SK-N-SH (cell line): ENCODE data around the gene TRPV5. TPM values are rescaled to one million over a fixed set of nuclear protein-coding genes. Genes with fewer than 3 reads are reported as not detected.

ENCODE experiments used
- CTCF ChIA-PET: fragments of 300-600, 350-600 bp; formaldehyde crosslinking; extraction: SDS; loops from one replicate; lab custom pipeline; 2021; lab: Yijun Ruan, JAX
- POLR2A ChIA-PET: fragments of 350-600 bp; sonication (Branson Sonifier 250); formaldehyde crosslinking; extraction: SDS; loops from one replicate; lab custom pipeline; 2020; ENCODE audit warnings: antibody characterized with exemption, inconsistent platforms; lab: Yijun Ruan, JAX
- DNase-seq: peaks from one replicate; pipeline ENCODE4 v3.0.0; 2012
- H2AFZ ChIP-seq: fragments of 200-600 bp; sonication (generic); 2 replicates; pipeline ENCODE4 v1.8.1; 2016; ENCODE audit warnings: antibody characterized with exemption, mild to moderate bottlenecking, low read depth
- H3F3A ChIP-seq: fragments of 200-600 bp; sonication (generic); replicated peaks from 2 replicates; pipeline ENCODE3; 2016; ENCODE audit warnings: antibody characterized with exemption, mild to moderate bottlenecking; ENCODE audit not compliant: insufficient read depth
- H3K27ac ChIP-seq, 2 experiments: fragments of 200-500 bp in 1 of 2; fragments of 200-600 bp in 1 of 2; sonication (Bioruptor generic) in 1 of 2; sonication (generic), shearing (Covaris generic) in 1 of 2; 2 replicates each; pipeline versions ENCODE4 v1.5.1 to v1.6.1; 2014 to 2016; ENCODE audit warnings: low read depth in 2 of 2, inconsistent platforms in 1 of 2, low read length in 1 of 2, mild to moderate bottlenecking in 1 of 2, mixed read lengths in 1 of 2
- H3K27me3 ChIP-seq: fragments of 200-600 bp; sonication (generic), shearing (Covaris generic); 2 replicates; pipeline ENCODE4 v1.6.1; 2016; ENCODE audit warnings: mixed run types; ENCODE audit not compliant: insufficient read depth
- H3K36me3 ChIP-seq, 2 experiments: fragments of 200-500 bp in 1 of 2; fragments of 200-600 bp in 1 of 2; sonication (Bioruptor generic) in 1 of 2; sonication (generic) in 1 of 2; replicated peaks in 1 of 2; 2 replicates each; pipeline versions ENCODE3 to v1.5.1; 2014 to 2016; ENCODE audit warnings: low read length in 1 of 2, mild to moderate bottlenecking in 1 of 2; ENCODE audit not compliant: insufficient read depth in 2 of 2, control insufficient read depth in 1 of 2
- H3K4me1 ChIP-seq, 2 experiments: fragments of 200-500 bp in 1 of 2; fragments of 200-600 bp in 1 of 2; sonication (Bioruptor generic) in 1 of 2; sonication (generic), shearing (Covaris generic) in 1 of 2; 2 replicates each; pipeline versions ENCODE4 v1.5.1 to v1.6.1; 2014 to 2016; ENCODE audit warnings: low read depth in 1 of 2, low read length in 1 of 2, mixed run types in 1 of 2; ENCODE audit not compliant: insufficient read depth in 2 of 2, control insufficient read depth in 1 of 2
- H3K4me2 ChIP-seq: fragments of 200-600 bp; sonication (generic), shearing (Covaris generic); 2 replicates; pipeline ENCODE4 v1.6.1; 2017; ENCODE audit warnings: mixed run types
- H3K4me3 ChIP-seq, 2 experiments: fragments of 200-500 bp in 1 of 2; fragments of 200-600 bp in 1 of 2; sonication (Bioruptor generic) in 1 of 2; sonication (generic), shearing (Covaris generic) in 1 of 2; 2 replicates each; pipeline versions ENCODE4 v1.5.1 to v1.8.1; 2014 to 2016; ENCODE audit warnings: low read depth in 2 of 2, inconsistent platforms in 1 of 2, low read length in 1 of 2, mild to moderate bottlenecking in 1 of 2, mixed read lengths in 1 of 2, moderate library complexity in 1 of 2
- H3K79me2 ChIP-seq: fragments of 200-600 bp; sonication (generic); 2 replicates; pipeline ENCODE4 v1.8.1; 2017; ENCODE audit warnings: mild to moderate bottlenecking; ENCODE audit not compliant: insufficient read depth
- H3K9ac ChIP-seq: fragments of 200-600 bp; sonication (generic); 2 replicates; pipeline ENCODE4 v1.6.1; 2017; ENCODE audit warnings: mixed run types
- H3K9me2 ChIP-seq: fragments of 200-600 bp; sonication (generic); 2 replicates; pipeline ENCODE4 v1.6.1; 2017; ENCODE audit warnings: mixed run types
- H3K9me3 ChIP-seq: fragments of 200-600 bp; sonication (generic); 2 replicates; pipeline ENCODE4 v1.6.1; 2017; ENCODE audit warnings: mixed run types, mild to moderate bottlenecking, moderate library complexity
- H4K20me1 ChIP-seq: fragments of 200-600 bp; sonication (generic); 2 replicates; pipeline ENCODE4 v1.6.1; 2017; ENCODE audit warnings: mild to moderate bottlenecking, mixed run types; ENCODE audit not compliant: insufficient read depth
- ELF1 ChIP-seq: IDR thresholded peaks from 2 replicates; pipeline ENCODE4 v1.4.0; 2012
- EP300 ChIP-seq, 2 experiments: IDR thresholded peaks; 2 replicates each; pipeline versions ENCODE4 v1.4.0 to v1.6.1; 2012; ENCODE audit warnings: borderline replicate concordance in 1 of 2, low read depth in 1 of 2, low read length in 1 of 2
- FOSL2 ChIP-seq: IDR thresholded peaks from 2 replicates; pipeline ENCODE4 v1.4.0; 2012; ENCODE audit warnings: low read depth, mild to moderate bottlenecking, moderate library complexity, borderline replicate concordance
- GABPA ChIP-seq: IDR thresholded peaks from 2 replicates; pipeline ENCODE4 v1.4.0; 2012; ENCODE audit warnings: low read depth, mild to moderate bottlenecking
- JUND ChIP-seq: IDR thresholded peaks from 2 replicates; pipeline ENCODE4 v1.4.0; 2012
- MEF2A ChIP-seq: IDR thresholded peaks from 2 replicates; pipeline ENCODE4 v1.4.0; 2012; ENCODE audit warnings: low read depth, borderline replicate concordance
- MXI1 ChIP-seq: IDR thresholded peaks from 2 replicates; pipeline ENCODE4 v1.6.1; 2012; ENCODE audit warnings: mild to moderate bottlenecking, low read depth, low read length, improper control_type of control experiment
- POLR2AphosphoS5 ChIP-seq: IDR thresholded peaks from 2 replicates; pipeline ENCODE4 v1.6.1; 2012; ENCODE audit warnings: low read depth, low read length
- RCOR1 ChIP-seq: fragments of 150-350 bp; IDR thresholded peaks from 2 replicates; pipeline ENCODE4 v1.6.1; 2017; ENCODE audit warnings: antibody characterized with exemption, low read length
- RFX5 ChIP-seq: IDR thresholded peaks from 2 replicates; pipeline ENCODE4 v1.6.1; 2012; ENCODE audit warnings: mild to moderate bottlenecking, improper control_type of control experiment, low read length
- SMC3 ChIP-seq: IDR thresholded peaks from 2 replicates; pipeline ENCODE4 v1.6.1; 2012; ENCODE audit warnings: low read depth, low read length, improper control_type of control experiment
- TAF1 ChIP-seq: IDR thresholded peaks from 2 replicates; pipeline ENCODE4 v1.6.1; 2012; ENCODE audit warnings: low read depth, mild to moderate bottlenecking, low read length, moderate library complexity, borderline replicate concordance
- TCF12 ChIP-seq: IDR thresholded peaks from 2 replicates; pipeline ENCODE4 v1.4.0; 2012
- WGBS: methylation state at CpG from one replicate; pipeline ENCODE4 v1.1.6; 2017; ENCODE audit warnings: low lambda C conversion rate; 5-methylcytosine and 5-hydroxymethylcytosine counted together
- polyA plus RNA-seq, 3 experiments: library from polyadenylated mRNA; depleted of rRNA; stranded (reverse); fragments of >200 nt; gene quantifications; 2 replicates each; pipeline ENCODE4 v1.2.3, GENCODE V29; 2012
- TF ChIP-seq, protein P1 (sequence below): IDR thresholded peaks from 2 replicates; pipeline ENCODE4 v1.4.0; 2012; ENCODE audit warnings: low read depth, borderline replicate concordance
- TF ChIP-seq, protein P2 (sequence below): IDR thresholded peaks from 2 replicates; pipeline ENCODE4 v1.4.0; 2012; ENCODE audit warnings: low read depth
- TF ChIP-seq, protein P3 (sequence below): fragments of 200-600 bp; sonication (generic); IDR thresholded peaks from 2 replicates; pipeline ENCODE4 v1.6.1; 2017; ENCODE audit warnings: antibody characterized with exemption, mild to moderate bottlenecking, moderate library complexity
- TF ChIP-seq, protein P4 (sequence below): IDR thresholded peaks from 2 replicates; pipeline ENCODE4 v1.6.1; 2012; ENCODE audit warnings: mild to moderate bottlenecking, low read depth, low read length, moderate library complexity
- TF ChIP-seq, protein P5 (sequence below): fragments of 150-350 bp; IDR thresholded peaks from 2 replicates; pipeline ENCODE4 v1.6.1; 2017; ENCODE audit warnings: antibody characterized with exemption, low read length, low read depth, borderline replicate concordance
- TF ChIP-seq, protein P6 (sequence below): IDR thresholded peaks from 2 replicates; pipeline ENCODE4 v1.4.0; 2012; ENCODE audit warnings: low read depth, borderline replicate concordance

Gene TRPV5
- polyA plus RNA-seq, 1 of the 3 experiments (the other 2 are of a cell fraction): not detected

DNA sequence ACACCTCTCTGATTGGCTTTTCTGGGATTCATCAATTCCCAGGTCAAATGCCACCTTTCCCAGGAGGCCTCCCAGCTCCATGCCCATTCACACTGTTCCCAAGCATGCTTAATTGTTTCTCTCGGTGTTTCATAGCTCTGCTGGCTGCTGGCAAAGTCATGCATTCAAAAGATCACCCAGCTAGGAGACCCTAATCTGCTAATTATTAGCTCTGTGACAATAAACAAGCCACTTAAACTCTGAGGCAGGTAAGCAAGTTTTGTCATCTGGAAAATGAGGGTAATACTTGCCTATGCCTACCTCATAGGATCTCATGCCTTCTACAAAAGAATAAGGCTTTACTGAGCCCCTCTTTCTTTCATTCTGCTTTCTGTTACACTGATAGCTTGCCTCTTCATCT lies 29.4 kb upstream of the TRPV5 start:
- H3K9me3 ChIP-seq: no peaks in the 10 kb centered on the region
- H3K4me3 ChIP-seq: no peak overlapping the region
- H3K4me1 ChIP-seq: no peaks in the 10 kb centered on the region
- ChIA-PET POLR2A (no interaction called here), CTCF (no interaction called here)
- H3K36me3 ChIP-seq: no peaks in the 10 kb centered on the region
- WGBS: 3% methylated on average over 1 of the region's 1 CpG
- no peak for TF ChIP-seq RFX5
- TF ChIP-seq TAF1: no peak
- TF ChIP-seq POLR2AphosphoS5: no peak
- TF ChIP-seq, protein P1, sequence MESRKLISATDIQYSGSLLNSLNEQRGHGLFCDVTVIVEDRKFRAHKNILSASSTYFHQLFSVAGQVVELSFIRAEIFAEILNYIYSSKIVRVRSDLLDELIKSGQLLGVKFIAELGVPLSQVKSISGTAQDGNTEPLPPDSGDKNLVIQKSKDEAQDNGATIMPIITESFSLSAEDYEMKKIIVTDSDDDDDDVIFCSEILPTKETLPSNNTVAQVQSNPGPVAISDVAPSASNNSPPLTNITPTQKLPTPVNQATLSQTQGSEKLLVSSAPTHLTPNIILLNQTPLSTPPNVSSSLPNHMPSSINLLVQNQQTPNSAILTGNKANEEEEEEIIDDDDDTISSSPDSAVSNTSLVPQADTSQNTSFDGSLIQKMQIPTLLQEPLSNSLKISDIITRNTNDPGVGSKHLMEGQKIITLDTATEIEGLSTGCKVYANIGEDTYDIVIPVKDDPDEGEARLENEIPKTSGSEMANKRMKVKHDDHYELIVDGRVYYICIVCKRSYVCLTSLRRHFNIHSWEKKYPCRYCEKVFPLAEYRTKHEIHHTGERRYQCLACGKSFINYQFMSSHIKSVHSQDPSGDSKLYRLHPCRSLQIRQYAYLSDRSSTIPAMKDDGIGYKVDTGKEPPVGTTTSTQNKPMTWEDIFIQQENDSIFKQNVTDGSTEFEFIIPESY: no peak
- TF ChIP-seq, protein P2, sequence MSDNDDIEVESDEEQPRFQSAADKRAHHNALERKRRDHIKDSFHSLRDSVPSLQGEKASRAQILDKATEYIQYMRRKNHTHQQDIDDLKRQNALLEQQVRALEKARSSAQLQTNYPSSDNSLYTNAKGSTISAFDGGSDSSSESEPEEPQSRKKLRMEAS: no peak
- no peak for TF ChIP-seq EP300 (IDR thresholded peaks at IDR 0.05; ENCODE audit: borderline replicate concordance in 1 of 2, low read depth in 1 of 2, low read length in 1 of 2)
- TF ChIP-seq, protein P3, sequence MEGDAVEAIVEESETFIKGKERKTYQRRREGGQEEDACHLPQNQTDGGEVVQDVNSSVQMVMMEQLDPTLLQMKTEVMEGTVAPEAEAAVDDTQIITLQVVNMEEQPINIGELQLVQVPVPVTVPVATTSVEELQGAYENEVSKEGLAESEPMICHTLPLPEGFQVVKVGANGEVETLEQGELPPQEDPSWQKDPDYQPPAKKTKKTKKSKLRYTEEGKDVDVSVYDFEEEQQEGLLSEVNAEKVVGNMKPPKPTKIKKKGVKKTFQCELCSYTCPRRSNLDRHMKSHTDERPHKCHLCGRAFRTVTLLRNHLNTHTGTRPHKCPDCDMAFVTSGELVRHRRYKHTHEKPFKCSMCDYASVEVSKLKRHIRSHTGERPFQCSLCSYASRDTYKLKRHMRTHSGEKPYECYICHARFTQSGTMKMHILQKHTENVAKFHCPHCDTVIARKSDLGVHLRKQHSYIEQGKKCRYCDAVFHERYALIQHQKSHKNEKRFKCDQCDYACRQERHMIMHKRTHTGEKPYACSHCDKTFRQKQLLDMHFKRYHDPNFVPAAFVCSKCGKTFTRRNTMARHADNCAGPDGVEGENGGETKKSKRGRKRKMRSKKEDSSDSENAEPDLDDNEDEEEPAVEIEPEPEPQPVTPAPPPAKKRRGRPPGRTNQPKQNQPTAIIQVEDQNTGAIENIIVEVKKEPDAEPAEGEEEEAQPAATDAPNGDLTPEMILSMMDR: no peak
- TF ChIP-seq GABPA: no peak
- TF ChIP-seq SMC3: no peak
- no peak for TF ChIP-seq JUND
- no peak for TF ChIP-seq MEF2A
- TF ChIP-seq FOSL2: no peak
- TF ChIP-seq ELF1: no peak
- no peak overlapping the region for H3K9ac ChIP-seq
- no peak overlapping the region for H3K27ac ChIP-seq
- H3K9me2 ChIP-seq: no peaks in the 10 kb centered on the region
- H3K27me3 ChIP-seq: peaks cover 30% of the 10 kb centered on the region; the same call in 1 of the 2 replicates
- H3K79me2 ChIP-seq: no peaks in the 10 kb centered on the region
- H4K20me1 ChIP-seq: no peaks in the 10 kb centered on the region
- no peak overlapping the region for H3K4me2 ChIP-seq
- no peak overlapping the region for H2AFZ ChIP-seq
- no peak for DNase-seq
- H3F3A ChIP-seq: no peaks in the 10 kb centered on the region

DNA sequence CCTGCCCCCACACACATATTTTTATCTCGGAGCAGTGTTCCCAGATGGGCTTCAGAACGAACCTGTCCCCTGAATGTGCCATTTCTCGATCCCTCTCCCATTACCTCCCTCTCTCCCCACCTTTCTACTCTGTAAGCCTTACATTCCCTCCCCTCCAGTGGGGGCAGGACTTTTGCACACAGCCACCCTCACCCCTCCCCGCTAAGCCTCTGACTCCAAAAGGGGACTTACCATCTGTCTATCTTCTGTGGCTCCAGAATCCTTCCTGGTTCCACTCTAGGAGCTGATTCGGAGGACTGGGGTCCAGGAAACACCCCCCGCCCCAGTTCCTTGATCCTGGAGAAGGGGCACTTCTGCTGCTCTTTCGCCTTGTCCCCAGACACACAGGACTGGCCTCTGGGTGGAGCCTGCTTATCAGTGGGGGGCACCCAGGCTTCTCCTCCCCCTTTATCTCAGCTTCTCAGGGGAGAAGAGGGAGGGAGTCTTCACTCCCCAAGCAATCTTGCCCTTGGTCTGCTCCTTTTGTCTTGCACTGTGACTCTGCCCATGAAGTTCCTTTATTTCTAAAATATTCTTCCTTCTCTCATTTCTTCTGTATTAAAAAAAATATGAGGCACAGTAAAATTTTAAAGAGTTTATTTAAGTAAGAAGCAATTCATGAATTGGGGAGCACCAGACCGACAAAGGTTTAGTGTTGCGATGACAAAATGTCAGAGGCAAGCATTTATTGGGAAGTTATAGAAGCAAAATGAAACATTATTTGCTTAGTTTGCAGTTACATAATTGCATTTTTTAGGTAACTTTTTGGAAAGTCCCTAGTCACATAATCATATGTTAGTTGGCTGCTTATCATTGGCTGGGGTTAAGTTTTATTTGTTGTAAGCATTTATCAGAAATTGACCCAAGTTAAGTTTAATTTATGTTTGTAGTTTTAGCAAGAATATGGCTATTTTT lies 28.7 kb upstream of the TRPV5 start, which contains the start of gene KEL:
TSS of gene KEL (minus strand) at position 391 of the 954 bp plus-strand sequence. CDS start at position 234, 157 bp downstream.
- Histone ChIP-seq H3K27me3 (peaks cover 30% of the 10 kb centered on the region; the same call in 1 of the 2 replicates), H3F3A (no peaks in the 10 kb centered on the region), H3K36me3 (no peaks in the 10 kb centered on the region), H3K27ac (no peak within 1 kb of the TSS), H3K9me2 (no peaks in the 10 kb centered on the region), H3K9ac (no peak within 1 kb of the TSS), H2AFZ (no peak within 1 kb of the TSS), H4K20me1 (no peaks in the 10 kb centered on the region), H3K4me1 (no peaks in the 10 kb centered on the region), H3K79me2 (no peaks in the 10 kb centered on the region), H3K4me2 (no peak within 1 kb of the TSS), H3K4me3 (no peak within 1 kb of the TSS), H3K9me3 (no peaks in the 10 kb centered on the region)
- WGBS: 19% methylated on average over 9 of the region's 9 CpGs
- ChIA-PET POLR2A (no interaction called here), CTCF (no interaction called here)
- no peak for DNase-seq
- TF ChIP-seq, protein P4, sequence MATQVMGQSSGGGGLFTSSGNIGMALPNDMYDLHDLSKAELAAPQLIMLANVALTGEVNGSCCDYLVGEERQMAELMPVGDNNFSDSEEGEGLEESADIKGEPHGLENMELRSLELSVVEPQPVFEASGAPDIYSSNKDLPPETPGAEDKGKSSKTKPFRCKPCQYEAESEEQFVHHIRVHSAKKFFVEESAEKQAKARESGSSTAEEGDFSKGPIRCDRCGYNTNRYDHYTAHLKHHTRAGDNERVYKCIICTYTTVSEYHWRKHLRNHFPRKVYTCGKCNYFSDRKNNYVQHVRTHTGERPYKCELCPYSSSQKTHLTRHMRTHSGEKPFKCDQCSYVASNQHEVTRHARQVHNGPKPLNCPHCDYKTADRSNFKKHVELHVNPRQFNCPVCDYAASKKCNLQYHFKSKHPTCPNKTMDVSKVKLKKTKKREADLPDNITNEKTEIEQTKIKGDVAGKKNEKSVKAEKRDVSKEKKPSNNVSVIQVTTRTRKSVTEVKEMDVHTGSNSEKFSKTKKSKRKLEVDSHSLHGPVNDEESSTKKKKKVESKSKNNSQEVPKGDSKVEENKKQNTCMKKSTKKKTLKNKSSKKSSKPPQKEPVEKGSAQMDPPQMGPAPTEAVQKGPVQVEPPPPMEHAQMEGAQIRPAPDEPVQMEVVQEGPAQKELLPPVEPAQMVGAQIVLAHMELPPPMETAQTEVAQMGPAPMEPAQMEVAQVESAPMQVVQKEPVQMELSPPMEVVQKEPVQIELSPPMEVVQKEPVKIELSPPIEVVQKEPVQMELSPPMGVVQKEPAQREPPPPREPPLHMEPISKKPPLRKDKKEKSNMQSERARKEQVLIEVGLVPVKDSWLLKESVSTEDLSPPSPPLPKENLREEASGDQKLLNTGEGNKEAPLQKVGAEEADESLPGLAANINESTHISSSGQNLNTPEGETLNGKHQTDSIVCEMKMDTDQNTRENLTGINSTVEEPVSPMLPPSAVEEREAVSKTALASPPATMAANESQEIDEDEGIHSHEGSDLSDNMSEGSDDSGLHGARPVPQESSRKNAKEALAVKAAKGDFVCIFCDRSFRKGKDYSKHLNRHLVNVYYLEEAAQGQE: no peak
- TF ChIP-seq, protein P5, sequence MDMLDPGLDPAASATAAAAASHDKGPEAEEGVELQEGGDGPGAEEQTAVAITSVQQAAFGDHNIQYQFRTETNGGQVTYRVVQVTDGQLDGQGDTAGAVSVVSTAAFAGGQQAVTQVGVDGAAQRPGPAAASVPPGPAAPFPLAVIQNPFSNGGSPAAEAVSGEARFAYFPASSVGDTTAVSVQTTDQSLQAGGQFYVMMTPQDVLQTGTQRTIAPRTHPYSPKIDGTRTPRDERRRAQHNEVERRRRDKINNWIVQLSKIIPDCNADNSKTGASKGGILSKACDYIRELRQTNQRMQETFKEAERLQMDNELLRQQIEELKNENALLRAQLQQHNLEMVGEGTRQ: no peak
- TF ChIP-seq, protein P6, sequence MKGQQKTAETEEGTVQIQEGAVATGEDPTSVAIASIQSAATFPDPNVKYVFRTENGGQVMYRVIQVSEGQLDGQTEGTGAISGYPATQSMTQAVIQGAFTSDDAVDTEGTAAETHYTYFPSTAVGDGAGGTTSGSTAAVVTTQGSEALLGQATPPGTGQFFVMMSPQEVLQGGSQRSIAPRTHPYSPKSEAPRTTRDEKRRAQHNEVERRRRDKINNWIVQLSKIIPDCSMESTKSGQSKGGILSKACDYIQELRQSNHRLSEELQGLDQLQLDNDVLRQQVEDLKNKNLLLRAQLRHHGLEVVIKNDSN: no peak
- TF ChIP-seq TCF12 (no peak), RCOR1 (no peak), MXI1 (no peak), ELF1 (no peak)
